ENCODE results near the gene FAM114A2.

FAM114A2 gene

GRCh38 chr5:153968761-153969562 is 69.7 kb downstream of the FAM114A2 start:
- Histone ChIP-seq H3K9me3 (ENCODE audit: control insufficient read depth, insufficient read depth, low read depth, low read length) (no peaks in the 10 kb centered on the region), H3K27ac (ENCODE audit: extremely low read depth, low read depth, low read length) (no peak overlapping the region), H3K4me1 (ENCODE audit: control insufficient read depth, insufficient read depth, low read length) (no peaks in the 10 kb centered on the region), H3K4me3 (ENCODE audit: low read depth, low read length) (no peak overlapping the region), H3K36me3 (ENCODE audit: control insufficient read depth in 2 of 2, insufficient read depth in 1 of 2, low read length in 2 of 2) (no peaks in the 10 kb centered on the region)
- CTCF ChIA-PET: interaction anchor here (0.7 to 1.0 kb wide), 2 partner anchors 103 to 113 kb away, joined by 3 read pairs; no protein-coding TSS in a partner anchor
- POLR2A ChIA-PET: interaction anchor here (0.6 kb wide), 1 partner anchor 88 kb away, joined by 3 read pairs; no protein-coding TSS in a partner anchor
- TF ChIP-seq ZSCAN18 (tag by site-specific recombination; IDR thresholded peaks at IDR 0.05) (no peak), PRDM10 (tag by site-specific recombination; IDR thresholded peaks at IDR 0.05) (peak; percentile 78)

GRCh38 chr5:153964880-153965645 is 73.6 kb downstream of the FAM114A2 start:
- ChIA-PET POLR2A (interaction anchor here (1.0 kb wide), 1 partner anchor 11 kb away, joined by 3 read pairs; no protein-coding TSS in a partner anchor), CTCF (interaction anchor here (0.5 to 3.2 kb wide), 61 partner anchors 9 to 1437 kb away, joined by 3 to 47 read pairs (median 4); no protein-coding TSS in a partner anchor)
- Histone ChIP-seq H3K36me3 (ENCODE audit: control insufficient read depth in 2 of 2, insufficient read depth in 1 of 2, low read length in 2 of 2) (no peaks in the 10 kb centered on the region), H3K4me3 (ENCODE audit: low read depth, low read length) (no peak overlapping the region), H3K27ac (ENCODE audit: extremely low read depth, low read depth, low read length) (no peak overlapping the region), H3K9me3 (ENCODE audit: control insufficient read depth, insufficient read depth, low read depth, low read length) (no peaks in the 10 kb centered on the region), H3K4me1 (ENCODE audit: control insufficient read depth, insufficient read depth, low read length) (no peaks in the 10 kb centered on the region)
- TF ChIP-seq ZNF610 (tag by site-specific recombination; IDR thresholded peaks at IDR 0.05; ENCODE audit: borderline replicate concordance): no peak
- TF ChIP-seq SCRT2 (tag by site-specific recombination; IDR thresholded peaks at IDR 0.05): no peak
- no peak for TF ChIP-seq EGR2 (tag by site-specific recombination; IDR thresholded peaks at IDR 0.05; ENCODE audit: low read depth)
- no peak for TF ChIP-seq ZNF518A (tag by site-specific recombination; conservative IDR thresholded peaks at IDR 0.05; ENCODE audit: low read depth)
- no peak for TF ChIP-seq ZNF214 (tag by site-specific recombination; IDR thresholded peaks at IDR 0.05; ENCODE audit: borderline replicate concordance)
- no peak for TF ChIP-seq ZNF561 (tag by site-specific recombination; IDR thresholded peaks at IDR 0.05; ENCODE audit: borderline replicate concordance)
- no peak for TF ChIP-seq ZNF791 (tag by site-specific recombination; IDR thresholded peaks at IDR 0.05)
- no peak for TF ChIP-seq ZNF580 (tag by site-specific recombination; IDR thresholded peaks at IDR 0.05)
- no peak for TF ChIP-seq RBAK (tag by site-specific recombination; IDR thresholded peaks at IDR 0.05)
- no peak for TF ChIP-seq ZBTB11 (tag by site-specific recombination; conservative IDR thresholded peaks at IDR 0.05; ENCODE audit: low read depth)
- no peak for TF ChIP-seq ZFHX2 (tag by site-specific recombination; conservative IDR thresholded peaks at IDR 0.05)
- TF ChIP-seq ZNF473 (tag by site-specific recombination; IDR thresholded peaks at IDR 0.05): no peak
- TF ChIP-seq YY1 (tag by site-specific recombination; IDR thresholded peaks at IDR 0.05): no peak
- no peak for TF ChIP-seq ZNF266 (tag by site-specific recombination; IDR thresholded peaks at IDR 0.05; ENCODE audit: low read depth)
- peak; percentile 49; the same call in 1 of the 2 replicates for TF ChIP-seq WT1 (tag by site-specific recombination; IDR thresholded peaks at IDR 0.05)
